GM23338 (cell line): ENCODE results near the gene AP3M1. TPM values are rescaled to one million over a fixed set of nuclear protein-coding genes. Genes with fewer than 3 reads are reported as not detected.

Experiments used
- ATAC-seq: fragments of 200-7000 bp; cut with Tn5 transposase; 3 replicates; pipeline ENCODE4 v1.9.1; 2020
- DNase-seq: peaks from one replicate; pipeline ENCODE4 v3.0.0-alpha.2; 2015; ENCODE audit warnings: low spot score
- H2AFZ ChIP-seq: fragments of 200-600 bp; sonication (generic); 2 replicates; pipeline ENCODE4 v1.8.0; 2016; ENCODE audit warnings: antibody characterized with exemption, mild to moderate bottlenecking, moderate library complexity
- H3F3A ChIP-seq: fragments of 200-600 bp; sonication (generic); replicated peaks from 2 replicates; pipeline ENCODE4 v1.8.0; 2017; ENCODE audit warnings: antibody characterized with exemption, mixed run types, low read depth
- H3K27ac ChIP-seq: fragments of 200-600 bp; sonication (generic); 2 replicates; pipeline ENCODE4 v1.6.1; 2016; ENCODE audit warnings: low read depth
- H3K27me3 ChIP-seq: fragments of 200-600 bp; sonication (generic); 2 replicates; pipeline ENCODE4 v1.8.0; 2016; ENCODE audit warnings: mild to moderate bottlenecking, mixed run types, moderate library complexity; ENCODE audit not compliant: insufficient read depth
- H3K36me3 ChIP-seq: fragments of 200-600 bp; sonication (generic); 2 replicates; pipeline ENCODE4 v1.8.0; 2016; ENCODE audit warnings: mild to moderate bottlenecking; ENCODE audit not compliant: insufficient read depth
- H3K4me1 ChIP-seq: fragments of 200-600 bp; sonication (generic); 2 replicates; pipeline ENCODE4 v1.8.0; 2016; ENCODE audit warnings: mild to moderate bottlenecking, moderate library complexity; ENCODE audit not compliant: insufficient read depth
- H3K4me2 ChIP-seq: fragments of 200-600 bp; sonication (generic); 2 replicates; pipeline ENCODE4 v1.7.1; 2017; ENCODE audit warnings: mixed run types
- H3K4me3 ChIP-seq: fragments of 200-600 bp; sonication (generic); 2 replicates; pipeline ENCODE4 v1.6.1; 2016; ENCODE audit warnings: mixed run types
- H3K79me2 ChIP-seq: fragments of 200-600 bp; sonication (generic); replicated peaks from 2 replicates; pipeline ENCODE4 v1.8.0; 2017; ENCODE audit warnings: mild to moderate bottlenecking; ENCODE audit not compliant: insufficient read depth
- H3K9me2 ChIP-seq: fragments of 200-600 bp; sonication (generic); 2 replicates; pipeline ENCODE4 v1.8.0; 2017; ENCODE audit not compliant: insufficient read depth
- H4K20me1 ChIP-seq: fragments of 200-600 bp; sonication (generic); replicated peaks from 2 replicates; pipeline ENCODE4 v1.8.0; 2017; ENCODE audit warnings: mild to moderate bottlenecking; ENCODE audit not compliant: insufficient read depth
- H3K27ac Mint-ChIP-seq: 2 replicates; pipeline ENCODE4 v1.8.0; 2020; ENCODE audit warnings: inconsistent platforms, mild to moderate bottlenecking, moderate library complexity, mixed read lengths
- H3K27me3 Mint-ChIP-seq: 3 replicates; pipeline ENCODE4 v1.8.0; 2022; ENCODE audit warnings: low read depth, mild to moderate bottlenecking, moderate library complexity, mixed read lengths, inconsistent platforms; ENCODE audit not compliant: insufficient read depth, poor library complexity
- H3K36me3 Mint-ChIP-seq: 3 replicates; pipeline ENCODE4 v1.8.0; 2021; ENCODE audit warnings: low read depth, mild to moderate bottlenecking, inconsistent platforms, moderate library complexity, mixed read lengths
- H3K4me1 Mint-ChIP-seq: 3 replicates; pipeline ENCODE4 v1.8.0; 2020; ENCODE audit warnings: mild to moderate bottlenecking, inconsistent platforms, mixed read lengths
- H3K4me3 Mint-ChIP-seq: 3 replicates; pipeline ENCODE4 v1.8.0; 2021; ENCODE audit warnings: moderate library complexity, mild to moderate bottlenecking, inconsistent platforms, mixed read lengths
- H3K9me3 Mint-ChIP-seq: 3 replicates; pipeline ENCODE4 v1.8.0; 2020; ENCODE audit warnings: moderate library complexity, mild to moderate bottlenecking, inconsistent platforms, mixed read lengths
- CREB1 ChIP-seq: fragments of 250-450 bp; sonication (Bioruptor Pico); IDR thresholded peaks from 2 replicates; pipeline ENCODE4 v1.5.0; 2020; ENCODE audit warnings: low read depth, mild to moderate bottlenecking, moderate library complexity
- ETS1 ChIP-seq: IDR thresholded peaks from 2 replicates; pipeline ENCODE4 v1.6.1; 2016; ENCODE audit warnings: antibody characterized with exemption
- EZH2 ChIP-seq: fragments of 200-600 bp; sonication (generic); IDR thresholded peaks from one replicate; pipeline ENCODE4 v1.8.0; 2017; ENCODE audit warnings: antibody characterized with exemption, mild to moderate bottlenecking, low read depth; ENCODE audit not compliant: unreplicated experiment
- JUNB ChIP-seq: IDR thresholded peaks from one replicate; pipeline ENCODE4 v1.6.1; 2016; ENCODE audit warnings: antibody characterized with exemption; ENCODE audit not compliant: unreplicated experiment
- NANOG ChIP-seq: IDR thresholded peaks from 2 replicates; pipeline ENCODE4 v1.6.1; 2016; ENCODE audit warnings: antibody characterized with exemption, borderline replicate concordance
- STAT1 ChIP-seq: IDR thresholded peaks from one replicate; pipeline ENCODE4 v1.6.1; 2016; ENCODE audit warnings: antibody characterized with exemption; ENCODE audit not compliant: unreplicated experiment
- ZNF114 ChIP-seq: fragments of 250-450 bp; sonication (Bioruptor Pico); IDR thresholded peaks from 2 replicates; pipeline ENCODE4 v1.5.0; 2020; ENCODE audit warnings: mild to moderate bottlenecking, moderate library complexity
- ZNF462 ChIP-seq: fragments of 250-450 bp; sonication (Bioruptor Pico); IDR thresholded peaks from 2 replicates; pipeline ENCODE4 v1.5.0; 2020; ENCODE audit warnings: mild to moderate bottlenecking, moderate library complexity
- polyA plus RNA-seq: library from polyadenylated mRNA; unstranded; fragments of >200 nt; fragmentation: Nextera tagmentation; extraction: Ambion mirVana; gene quantifications from 2 replicates; pipeline ENCODE4 v1.2.1, GENCODE V29; 2016
- total RNA-seq: library from RNA; depleted of rRNA; stranded (reverse); fragments of >200 nt; shearing (Covaris generic); gene quantifications from 2 replicates; pipeline ENCODE4 v1.2.3, GENCODE V29; 2014
- TF ChIP-seq, protein P1 (sequence below): IDR thresholded peaks from one replicate; pipeline ENCODE4 v1.6.1; 2018; ENCODE audit warnings: antibody characterized with exemption; ENCODE audit not compliant: unreplicated experiment
- TF ChIP-seq, protein P2 (sequence below), 2 experiments: fragments of 200-600 bp in 1 of 2; sonication (generic) in 1 of 2; conservative IDR thresholded peaks; 2 replicates each; pipeline versions ENCODE4 v1.5.1 to v1.6.1; 2016 to 2017; ENCODE audit warnings: antibody characterized with exemption in 2 of 2, low read depth in 2 of 2, mild to moderate bottlenecking in 2 of 2, moderate library complexity in 1 of 2

Gene AP3M1
- total and polyA plus RNA-seq, 2 experiments from 2014 or later = 13.8 to 41.7 TPM

- Histone ChIP-seq H3K36me3 (peaks cover 38% of the 10 kb centered on the region; the same call in 1 of the 2 replicates), H3K4me1 (no peaks in the 10 kb centered on the region), H4K20me1 (peaks cover 4% of the 10 kb centered on the region; the same call in 1 of the 2 replicates), H3K4me3 (no peak overlapping the region), H3K4me2 (no peak overlapping the region), H3K27ac (peak overlapping the region; percentile 52; the same call in 1 of the 2 replicates), H3K27me3 (no peaks in the 10 kb centered on the region), H3K79me2 (peaks cover 24% of the 10 kb centered on the region), H2AFZ (no peak overlapping the region), H3F3A (peaks cover 13% of the 10 kb centered on the region; the same call in 1 of the 2 replicates), H3K9me2 (no peaks in the 10 kb centered on the region)
- TF ChIP-seq EZH2 (no peak), NANOG (no peak), ZNF114 (CRISPR knock-in tag) (no peak), STAT1 (no peak), ZNF462 (CRISPR knock-in tag) (no peak), CREB1 (CRISPR knock-in tag) (no peak), ETS1 (no peak), JUNB (no peak)
- TF ChIP-seq, protein P1, sequence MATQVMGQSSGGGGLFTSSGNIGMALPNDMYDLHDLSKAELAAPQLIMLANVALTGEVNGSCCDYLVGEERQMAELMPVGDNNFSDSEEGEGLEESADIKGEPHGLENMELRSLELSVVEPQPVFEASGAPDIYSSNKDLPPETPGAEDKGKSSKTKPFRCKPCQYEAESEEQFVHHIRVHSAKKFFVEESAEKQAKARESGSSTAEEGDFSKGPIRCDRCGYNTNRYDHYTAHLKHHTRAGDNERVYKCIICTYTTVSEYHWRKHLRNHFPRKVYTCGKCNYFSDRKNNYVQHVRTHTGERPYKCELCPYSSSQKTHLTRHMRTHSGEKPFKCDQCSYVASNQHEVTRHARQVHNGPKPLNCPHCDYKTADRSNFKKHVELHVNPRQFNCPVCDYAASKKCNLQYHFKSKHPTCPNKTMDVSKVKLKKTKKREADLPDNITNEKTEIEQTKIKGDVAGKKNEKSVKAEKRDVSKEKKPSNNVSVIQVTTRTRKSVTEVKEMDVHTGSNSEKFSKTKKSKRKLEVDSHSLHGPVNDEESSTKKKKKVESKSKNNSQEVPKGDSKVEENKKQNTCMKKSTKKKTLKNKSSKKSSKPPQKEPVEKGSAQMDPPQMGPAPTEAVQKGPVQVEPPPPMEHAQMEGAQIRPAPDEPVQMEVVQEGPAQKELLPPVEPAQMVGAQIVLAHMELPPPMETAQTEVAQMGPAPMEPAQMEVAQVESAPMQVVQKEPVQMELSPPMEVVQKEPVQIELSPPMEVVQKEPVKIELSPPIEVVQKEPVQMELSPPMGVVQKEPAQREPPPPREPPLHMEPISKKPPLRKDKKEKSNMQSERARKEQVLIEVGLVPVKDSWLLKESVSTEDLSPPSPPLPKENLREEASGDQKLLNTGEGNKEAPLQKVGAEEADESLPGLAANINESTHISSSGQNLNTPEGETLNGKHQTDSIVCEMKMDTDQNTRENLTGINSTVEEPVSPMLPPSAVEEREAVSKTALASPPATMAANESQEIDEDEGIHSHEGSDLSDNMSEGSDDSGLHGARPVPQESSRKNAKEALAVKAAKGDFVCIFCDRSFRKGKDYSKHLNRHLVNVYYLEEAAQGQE = no peak
- TF ChIP-seq, protein P2, sequence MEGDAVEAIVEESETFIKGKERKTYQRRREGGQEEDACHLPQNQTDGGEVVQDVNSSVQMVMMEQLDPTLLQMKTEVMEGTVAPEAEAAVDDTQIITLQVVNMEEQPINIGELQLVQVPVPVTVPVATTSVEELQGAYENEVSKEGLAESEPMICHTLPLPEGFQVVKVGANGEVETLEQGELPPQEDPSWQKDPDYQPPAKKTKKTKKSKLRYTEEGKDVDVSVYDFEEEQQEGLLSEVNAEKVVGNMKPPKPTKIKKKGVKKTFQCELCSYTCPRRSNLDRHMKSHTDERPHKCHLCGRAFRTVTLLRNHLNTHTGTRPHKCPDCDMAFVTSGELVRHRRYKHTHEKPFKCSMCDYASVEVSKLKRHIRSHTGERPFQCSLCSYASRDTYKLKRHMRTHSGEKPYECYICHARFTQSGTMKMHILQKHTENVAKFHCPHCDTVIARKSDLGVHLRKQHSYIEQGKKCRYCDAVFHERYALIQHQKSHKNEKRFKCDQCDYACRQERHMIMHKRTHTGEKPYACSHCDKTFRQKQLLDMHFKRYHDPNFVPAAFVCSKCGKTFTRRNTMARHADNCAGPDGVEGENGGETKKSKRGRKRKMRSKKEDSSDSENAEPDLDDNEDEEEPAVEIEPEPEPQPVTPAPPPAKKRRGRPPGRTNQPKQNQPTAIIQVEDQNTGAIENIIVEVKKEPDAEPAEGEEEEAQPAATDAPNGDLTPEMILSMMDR (conservative IDR thresholded peaks at IDR 0.05; ENCODE audit: low read depth in 2 of 2) = no peak
- Mint-ChIP-seq H3K4me3 (no peak overlapping the region), H3K27me3 (peaks cover 3% of the 10 kb centered on the region), H3K9me3 (no peaks in the 10 kb centered on the region), H3K36me3 (peaks cover 89% of the 10 kb centered on the region), H3K4me1 (peaks cover 3% of the 10 kb centered on the region), H3K27ac (no peak overlapping the region)
- DNase-seq = no peak
- ATAC-seq = no peak
Measured at GRCh38 chr10:74086317-74086716, 64.3 kb downstream of the AP3M1 start.
